PC-9 (cell line): Measurements from ENCODE around the gene GCLM. TPM values are rescaled to one million over a fixed set of nuclear protein-coding genes. Genes with fewer than 3 reads are reported as not detected.
"Not testable (repeated sequence)": the region's sequence is repeated elsewhere in the genome, so short reads cannot be mapped to it uniquely, and the experiment has no call there.

Experiments
- BruUV-seq: library from RNA; stranded (reverse); fragments of 400-500 nt; replicated peaks from 2 replicates; lab custom pipeline; 2021; lab: Mats Ljungman, UMichigan
- CTCF ChIA-PET: fragments of 300-600 bp; sonication (Branson Sonifier 250); formaldehyde crosslinking; loops from one replicate; lab custom pipeline; 2022; ENCODE audit warnings: antibody characterized with exemption; lab: Charles Lee
- POLR2A ChIA-PET: fragments of 300-600 bp; sonication (Branson Sonifier 250); formaldehyde crosslinking; loops from one replicate; lab custom pipeline; 2022; ENCODE audit warnings: antibody characterized with exemption; ENCODE audit not compliant: unreplicated experiment; lab: Charles Lee
- DNase-seq, 2 experiments: peaks; one replicate each; pipeline versions ENCODE4 v3.0.0 to v3.0.0-alpha.2; 2015 to 2022; ENCODE audit warnings: mixed read lengths in 1 of 2
- H2AFZ ChIP-seq: fragments of 200-600 bp; sonication (generic); 2 replicates; pipeline ENCODE4 v1.8.1; 2017; ENCODE audit warnings: antibody characterized with exemption
- H3F3A ChIP-seq: fragments of 200-600 bp; sonication (generic); 2 replicates; pipeline ENCODE4 v1.8.1; 2017; ENCODE audit warnings: antibody characterized with exemption, mild to moderate bottlenecking, low read depth; ENCODE audit not compliant: insufficient read depth
- H3K27ac ChIP-seq: fragments of 200-600 bp; sonication (generic); 2 replicates; pipeline ENCODE4 v1.6.1; 2016; ENCODE audit warnings: mixed run types
- H3K27me3 ChIP-seq: fragments of 200-600 bp; sonication (generic); 2 replicates; pipeline ENCODE4 v1.6.1; 2016; ENCODE audit warnings: low read depth, mixed run types; ENCODE audit not compliant: insufficient read depth
- H3K36me3 ChIP-seq: fragments of 200-600 bp; sonication (generic); 2 replicates; pipeline ENCODE4 v1.6.1; 2016; ENCODE audit warnings: low read depth, mixed run types
- H3K4me1 ChIP-seq: fragments of 200-600 bp; sonication (generic); replicated peaks from 2 replicates; pipeline ENCODE4 v1.6.1; 2016; ENCODE audit warnings: mixed run types; ENCODE audit not compliant: insufficient read depth
- H3K4me2 ChIP-seq: fragments of 200-600 bp; sonication (generic); 2 replicates; pipeline ENCODE4 v1.6.1; 2017; ENCODE audit warnings: mixed run types
- H3K4me3 ChIP-seq: fragments of 200-600 bp; sonication (generic); 2 replicates; pipeline ENCODE4 v1.6.1; 2016; ENCODE audit warnings: mixed run types
- H3K79me2 ChIP-seq: fragments of 200-600 bp; sonication (generic); 2 replicates; pipeline ENCODE4 v1.6.1; 2017; ENCODE audit warnings: low read depth, mixed run types
- H3K9me2 ChIP-seq: fragments of 200-600 bp; sonication (generic); 2 replicates; pipeline ENCODE4 v1.8.1; 2017; ENCODE audit warnings: mild to moderate bottlenecking; ENCODE audit not compliant: insufficient read depth
- H3K9me3 ChIP-seq: fragments of 200-600 bp; sonication (generic); 2 replicates; pipeline ENCODE4 v1.8.1; 2016; ENCODE audit warnings: low read depth; ENCODE audit not compliant: insufficient read depth
- H4K20me1 ChIP-seq: fragments of 200-600 bp; sonication (generic); 2 replicates; pipeline ENCODE4 v1.8.1; 2017; ENCODE audit not compliant: insufficient read depth
- EZH2 ChIP-seq: fragments of 200-600 bp; sonication (generic); IDR thresholded peaks from 2 replicates; pipeline ENCODE4 v1.8.0; 2017; ENCODE audit warnings: antibody characterized with exemption, low read depth
- intact Hi-C: fragments of 100-400 bp; cut with micrococcal nuclease; formaldehyde crosslinking; loops from one replicate; pipeline ENCODE4 v1.10.0; 2022; ENCODE audit not compliant: unreplicated experiment
- total RNA-seq: library from RNA; stranded (reverse); gene quantifications from 2 replicates; pipeline ENCODE4 v1.2.3, GENCODE V29; 2021
- TF ChIP-seq, protein P1 (sequence below): fragments of 200-600 bp; sonication (generic); conservative IDR thresholded peaks from 2 replicates; pipeline ENCODE4 v1.6.1; 2017; ENCODE audit warnings: mixed run types, antibody characterized with exemption, mild to moderate bottlenecking, moderate library complexity

GCLM gene
- total RNA-seq, 1 experiment from 2014 or later = 270 TPM

- H3K36me3 ChIP-seq, CTCF ChIA-PET, H3K9me3 ChIP-seq, H2AFZ ChIP-seq, H3K9me2 ChIP-seq, H3K79me2 ChIP-seq, DNase-seq, H3F3A ChIP-seq, H4K20me1 ChIP-seq, H3K4me3 ChIP-seq, intact Hi-C loops, H3K4me2 ChIP-seq, H3K27ac ChIP-seq, BruUV-seq, POLR2A ChIA-PET, H3K27me3 ChIP-seq, H3K4me1 ChIP-seq: not testable (repeated sequence)
These were observed 53.2 kb downstream of the GCLM start for GRCh38 chr1:93855983-93856382.

GRCh38 chr1:93853940-93854339 is 55.3 kb downstream of the GCLM start:
- ChIA-PET POLR2A (no interaction called here), CTCF (no interaction called here)
- DNase-seq = peak in 1 of 2 experiments; percentile 21
- H3K36me3 ChIP-seq = no peaks in the 10 kb centered on the region
- H3K9me2 ChIP-seq = no peaks in the 10 kb centered on the region
- no peak overlapping the region for H3K4me2 ChIP-seq
- no peaks in the 10 kb centered on the region for H3K27me3 ChIP-seq
- no peaks in the 10 kb centered on the region for H3K79me2 ChIP-seq
- H3K9me3 ChIP-seq = no peaks in the 10 kb centered on the region; the same call in 1 of the 2 replicates
- no peak overlapping the region for H3K27ac ChIP-seq
- no peaks in the 10 kb centered on the region for H4K20me1 ChIP-seq
- intact Hi-C loops = no loop called here
- H3K4me3 ChIP-seq = no peak overlapping the region
- TF ChIP-seq, protein P1, sequence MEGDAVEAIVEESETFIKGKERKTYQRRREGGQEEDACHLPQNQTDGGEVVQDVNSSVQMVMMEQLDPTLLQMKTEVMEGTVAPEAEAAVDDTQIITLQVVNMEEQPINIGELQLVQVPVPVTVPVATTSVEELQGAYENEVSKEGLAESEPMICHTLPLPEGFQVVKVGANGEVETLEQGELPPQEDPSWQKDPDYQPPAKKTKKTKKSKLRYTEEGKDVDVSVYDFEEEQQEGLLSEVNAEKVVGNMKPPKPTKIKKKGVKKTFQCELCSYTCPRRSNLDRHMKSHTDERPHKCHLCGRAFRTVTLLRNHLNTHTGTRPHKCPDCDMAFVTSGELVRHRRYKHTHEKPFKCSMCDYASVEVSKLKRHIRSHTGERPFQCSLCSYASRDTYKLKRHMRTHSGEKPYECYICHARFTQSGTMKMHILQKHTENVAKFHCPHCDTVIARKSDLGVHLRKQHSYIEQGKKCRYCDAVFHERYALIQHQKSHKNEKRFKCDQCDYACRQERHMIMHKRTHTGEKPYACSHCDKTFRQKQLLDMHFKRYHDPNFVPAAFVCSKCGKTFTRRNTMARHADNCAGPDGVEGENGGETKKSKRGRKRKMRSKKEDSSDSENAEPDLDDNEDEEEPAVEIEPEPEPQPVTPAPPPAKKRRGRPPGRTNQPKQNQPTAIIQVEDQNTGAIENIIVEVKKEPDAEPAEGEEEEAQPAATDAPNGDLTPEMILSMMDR = no peak
- TF ChIP-seq EZH2 = no peak
- no peak overlapping the region for H2AFZ ChIP-seq
- BruUV-seq = no TSS peak
- H3F3A ChIP-seq = no peaks in the 10 kb centered on the region; the same call in 1 of the 2 replicates
- H3K4me1 ChIP-seq = no peaks in the 10 kb centered on the region

- TF ChIP-seq EZH2 = no peak
- TF ChIP-seq, protein P1 = no peak
- H3K79me2 ChIP-seq = no peaks in the 10 kb centered on the region
- DNase-seq = peak in 1 of 2 experiments; percentile 21
- H3K4me1 ChIP-seq = peaks cover 8% of the 10 kb centered on the region
- H3K36me3 ChIP-seq = no peaks in the 10 kb centered on the region
- H3K9me3 ChIP-seq = no peaks in the 10 kb centered on the region; the same call in 1 of the 2 replicates
- H3K27ac ChIP-seq = no peak overlapping the region
- H2AFZ ChIP-seq = no peak overlapping the region
- intact Hi-C loops = no loop called here
- no TSS peak for BruUV-seq
- H3K4me2 ChIP-seq = no peak overlapping the region
- H3K9me2 ChIP-seq = no peaks in the 10 kb centered on the region
- H3F3A ChIP-seq = peaks cover 9% of the 10 kb centered on the region; the same call in 1 of the 2 replicates
- no peaks in the 10 kb centered on the region for H4K20me1 ChIP-seq
- CTCF ChIA-PET = interaction anchor here (0.7 kb wide), 1 partner anchor 786 kb away, joined by 7 read pairs; no protein-coding TSS in a partner anchor
- H3K4me3 ChIP-seq = no peak overlapping the region
- H3K27me3 ChIP-seq = no peaks in the 10 kb centered on the region
- POLR2A ChIA-PET = interaction anchor here (0.7 kb wide), 1 partner anchor 169 kb away, joined by 9 read pairs; no protein-coding TSS in a partner anchor
These were observed 57.4 kb downstream of the GCLM start for GRCh38 chr1:93851878-93852277.
